PC-9 (cell line): Measurements from ENCODE around the gene NUP188. TPM values are rescaled to one million over a fixed set of nuclear protein-coding genes. Genes with fewer than 3 reads are reported as not detected.

Source experiments
- BruUV-seq: library from RNA; stranded (reverse); fragments of 400-500 nt; replicated peaks from 2 replicates; lab custom pipeline; 2021; lab: Mats Ljungman, UMichigan
- CTCF ChIA-PET: fragments of 300-600 bp; sonication (Branson Sonifier 250); formaldehyde crosslinking; loops from one replicate; lab custom pipeline; 2022; ENCODE audit warnings: antibody characterized with exemption; lab: Charles Lee
- POLR2A ChIA-PET: fragments of 300-600 bp; sonication (Branson Sonifier 250); formaldehyde crosslinking; loops from one replicate; lab custom pipeline; 2022; ENCODE audit warnings: antibody characterized with exemption; ENCODE audit not compliant: unreplicated experiment; lab: Charles Lee
- DNase-seq, 2 experiments: peaks; one replicate each; pipeline versions ENCODE4 v3.0.0 to v3.0.0-alpha.2; 2015 to 2022; ENCODE audit warnings: mixed read lengths in 1 of 2
- H2AFZ ChIP-seq: fragments of 200-600 bp; sonication (generic); 2 replicates; pipeline ENCODE4 v1.8.1; 2017; ENCODE audit warnings: antibody characterized with exemption
- H3F3A ChIP-seq: fragments of 200-600 bp; sonication (generic); 2 replicates; pipeline ENCODE4 v1.8.1; 2017; ENCODE audit warnings: antibody characterized with exemption, mild to moderate bottlenecking, low read depth; ENCODE audit not compliant: insufficient read depth
- H3K27ac ChIP-seq: fragments of 200-600 bp; sonication (generic); 2 replicates; pipeline ENCODE4 v1.6.1; 2016; ENCODE audit warnings: mixed run types
- H3K27me3 ChIP-seq: fragments of 200-600 bp; sonication (generic); 2 replicates; pipeline ENCODE4 v1.6.1; 2016; ENCODE audit warnings: low read depth, mixed run types; ENCODE audit not compliant: insufficient read depth
- H3K36me3 ChIP-seq: fragments of 200-600 bp; sonication (generic); 2 replicates; pipeline ENCODE4 v1.6.1; 2016; ENCODE audit warnings: low read depth, mixed run types
- H3K4me1 ChIP-seq: fragments of 200-600 bp; sonication (generic); replicated peaks from 2 replicates; pipeline ENCODE4 v1.6.1; 2016; ENCODE audit warnings: mixed run types; ENCODE audit not compliant: insufficient read depth
- H3K4me2 ChIP-seq: fragments of 200-600 bp; sonication (generic); 2 replicates; pipeline ENCODE4 v1.6.1; 2017; ENCODE audit warnings: mixed run types
- H3K4me3 ChIP-seq: fragments of 200-600 bp; sonication (generic); 2 replicates; pipeline ENCODE4 v1.6.1; 2016; ENCODE audit warnings: mixed run types
- H3K79me2 ChIP-seq: fragments of 200-600 bp; sonication (generic); 2 replicates; pipeline ENCODE4 v1.6.1; 2017; ENCODE audit warnings: low read depth, mixed run types
- H3K9me2 ChIP-seq: fragments of 200-600 bp; sonication (generic); 2 replicates; pipeline ENCODE4 v1.8.1; 2017; ENCODE audit warnings: mild to moderate bottlenecking; ENCODE audit not compliant: insufficient read depth
- H3K9me3 ChIP-seq: fragments of 200-600 bp; sonication (generic); 2 replicates; pipeline ENCODE4 v1.8.1; 2016; ENCODE audit warnings: low read depth; ENCODE audit not compliant: insufficient read depth
- H4K20me1 ChIP-seq: fragments of 200-600 bp; sonication (generic); 2 replicates; pipeline ENCODE4 v1.8.1; 2017; ENCODE audit not compliant: insufficient read depth
- EZH2 ChIP-seq: fragments of 200-600 bp; sonication (generic); IDR thresholded peaks from 2 replicates; pipeline ENCODE4 v1.8.0; 2017; ENCODE audit warnings: antibody characterized with exemption, low read depth
- intact Hi-C: fragments of 100-400 bp; cut with micrococcal nuclease; formaldehyde crosslinking; loops from one replicate; pipeline ENCODE4 v1.10.0; 2022; ENCODE audit not compliant: unreplicated experiment
- total RNA-seq: library from RNA; stranded (reverse); gene quantifications from 2 replicates; pipeline ENCODE4 v1.2.3, GENCODE V29; 2021
- TF ChIP-seq, protein P1 (sequence below): fragments of 200-600 bp; sonication (generic); conservative IDR thresholded peaks from 2 replicates; pipeline ENCODE4 v1.6.1; 2017; ENCODE audit warnings: mixed run types, antibody characterized with exemption, mild to moderate bottlenecking, moderate library complexity

NUP188 gene
- total RNA-seq, 1 experiment from 2014 or later, result 90.0 TPM

DNA sequence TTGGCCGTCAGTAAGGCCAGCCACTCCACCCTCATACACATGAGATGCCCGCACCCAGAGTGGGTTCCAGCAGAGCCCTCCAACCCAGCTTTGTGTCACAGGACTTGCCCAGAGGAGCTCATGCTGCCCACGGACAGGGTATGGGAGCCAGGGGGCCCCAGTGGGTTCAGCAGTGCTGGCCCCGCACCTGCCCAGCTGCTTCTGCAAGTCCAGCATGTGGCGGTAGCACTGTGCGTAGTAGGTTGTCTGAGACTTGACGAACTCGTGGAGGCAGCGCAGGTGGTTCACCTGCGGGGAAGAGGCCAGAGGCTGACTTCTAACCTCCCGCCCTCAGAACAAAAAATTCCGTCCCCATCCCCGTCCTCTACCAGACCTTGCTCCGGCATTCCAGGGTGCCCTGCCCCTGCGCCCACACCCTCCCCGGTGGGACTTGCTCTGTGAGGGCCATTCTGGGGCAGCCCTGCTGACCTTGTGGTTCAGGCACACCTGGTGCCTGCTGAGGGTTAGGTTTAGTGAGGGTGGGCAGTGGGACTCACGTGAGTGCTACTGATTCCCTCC lies 62.2 kb downstream of the NUP188 start:
- no peaks in the 10 kb centered on the region for H3K79me2 ChIP-seq
- intact Hi-C loops, result loop anchor here (5.0 kb wide), 1 partner anchor 93 kb away; no protein-coding TSS in a partner anchor
- no peaks in the 10 kb centered on the region for H3K9me2 ChIP-seq
- POLR2A ChIA-PET, result no interaction called here
- no peak overlapping the region for H3K27ac ChIP-seq
- peaks cover 26% of the 10 kb centered on the region for H3F3A ChIP-seq
- H3K27me3 ChIP-seq, result no peaks in the 10 kb centered on the region
- no peaks in the 10 kb centered on the region for H3K4me1 ChIP-seq
- DNase-seq, result no peak
- no peak overlapping the region for H3K4me2 ChIP-seq
- H3K36me3 ChIP-seq, result peaks cover 10% of the 10 kb centered on the region; the same call in 1 of the 2 replicates
- H4K20me1 ChIP-seq, result peaks cover 12% of the 10 kb centered on the region
- no TSS peak for BruUV-seq
- CTCF ChIA-PET, result interaction anchor here (0.6 to 0.9 kb wide), 3 partner anchors 19 to 20 kb away, joined by 3 to 6 read pairs (median 3); partner anchors contain the start of gene SH3GLB2
- TF ChIP-seq EZH2, result no peak
- TF ChIP-seq, protein P1, sequence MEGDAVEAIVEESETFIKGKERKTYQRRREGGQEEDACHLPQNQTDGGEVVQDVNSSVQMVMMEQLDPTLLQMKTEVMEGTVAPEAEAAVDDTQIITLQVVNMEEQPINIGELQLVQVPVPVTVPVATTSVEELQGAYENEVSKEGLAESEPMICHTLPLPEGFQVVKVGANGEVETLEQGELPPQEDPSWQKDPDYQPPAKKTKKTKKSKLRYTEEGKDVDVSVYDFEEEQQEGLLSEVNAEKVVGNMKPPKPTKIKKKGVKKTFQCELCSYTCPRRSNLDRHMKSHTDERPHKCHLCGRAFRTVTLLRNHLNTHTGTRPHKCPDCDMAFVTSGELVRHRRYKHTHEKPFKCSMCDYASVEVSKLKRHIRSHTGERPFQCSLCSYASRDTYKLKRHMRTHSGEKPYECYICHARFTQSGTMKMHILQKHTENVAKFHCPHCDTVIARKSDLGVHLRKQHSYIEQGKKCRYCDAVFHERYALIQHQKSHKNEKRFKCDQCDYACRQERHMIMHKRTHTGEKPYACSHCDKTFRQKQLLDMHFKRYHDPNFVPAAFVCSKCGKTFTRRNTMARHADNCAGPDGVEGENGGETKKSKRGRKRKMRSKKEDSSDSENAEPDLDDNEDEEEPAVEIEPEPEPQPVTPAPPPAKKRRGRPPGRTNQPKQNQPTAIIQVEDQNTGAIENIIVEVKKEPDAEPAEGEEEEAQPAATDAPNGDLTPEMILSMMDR, result no peak
- no peaks in the 10 kb centered on the region for H3K9me3 ChIP-seq
- H2AFZ ChIP-seq, result no peak overlapping the region
- H3K4me3 ChIP-seq, result no peak overlapping the region

GRCh38 chr9:129010267-129010975 lies 62.9 kb downstream of the NUP188 start:
- H3K27ac ChIP-seq, result no peak overlapping the region
- peaks cover 24% of the 10 kb centered on the region; the same call in 1 of the 2 replicates for H3F3A ChIP-seq
- H3K9me3 ChIP-seq, result no peaks in the 10 kb centered on the region
- H3K9me2 ChIP-seq, result no peaks in the 10 kb centered on the region
- no TSS peak for BruUV-seq
- no peak overlapping the region for H3K4me2 ChIP-seq
- H2AFZ ChIP-seq, result no peak overlapping the region
- ChIA-PET POLR2A (no interaction called here), CTCF (interaction anchor here (0.6 kb wide), 2 partner anchors 9 to 18 kb away, joined by 6 to 11 read pairs; no protein-coding TSS in a partner anchor)
- H3K4me1 ChIP-seq, result no peaks in the 10 kb centered on the region
- no peaks in the 10 kb centered on the region for H3K79me2 ChIP-seq
- no peak for TF ChIP-seq EZH2
- TF ChIP-seq, protein P1, result no peak
- no peak overlapping the region for H3K4me3 ChIP-seq
- no peak for DNase-seq
- peaks cover 12% of the 10 kb centered on the region for H4K20me1 ChIP-seq
- no peaks in the 10 kb centered on the region for H3K27me3 ChIP-seq
- peaks cover 10% of the 10 kb centered on the region; the same call in 1 of the 2 replicates for H3K36me3 ChIP-seq
- intact Hi-C loops, result no loop called here

GRCh38 chr9:129011170-129011569 lies 63.7 kb downstream of the NUP188 start:
- Histone ChIP-seq H3K79me2 (no peaks in the 10 kb centered on the region), H3K27ac (no peak overlapping the region), H2AFZ (no peak overlapping the region), H3K4me2 (no peak overlapping the region), H3K9me2 (no peaks in the 10 kb centered on the region), H3F3A (peaks cover 21% of the 10 kb centered on the region; the same call in 1 of the 2 replicates), H3K9me3 (no peaks in the 10 kb centered on the region), H4K20me1 (peaks cover 12% of the 10 kb centered on the region), H3K27me3 (no peaks in the 10 kb centered on the region), H3K36me3 (peaks cover 10% of the 10 kb centered on the region; the same call in 1 of the 2 replicates), H3K4me1 (no peaks in the 10 kb centered on the region), H3K4me3 (no peak overlapping the region)
- TF ChIP-seq, protein P1, result no peak
- TF ChIP-seq EZH2, result no peak
- no TSS peak for BruUV-seq
- ChIA-PET POLR2A (no interaction called here), CTCF (interaction anchor here (0.6 kb wide), 1 partner anchor 7 kb away, joined by 7 read pairs; no protein-coding TSS in a partner anchor)
- intact Hi-C loops, result no loop called here
- no peak for DNase-seq
